HepG2 (cell line): ENCODE measurements around the gene ING5. TPM values are rescaled to one million over a fixed set of nuclear protein-coding genes. Genes with fewer than 3 reads are reported as not detected.
A peak's percentile ranks its signal among the peaks of the same experiment; 100 is the strongest.

Source experiments
- AHR ChIP-seq: IDR thresholded peaks from 2 replicates; pipeline ENCODE4 v1.6.1; 2018; ENCODE audit warnings: missing genetic modification reagents, missing compliant biosample characterization
- DR1 ChIP-seq: sonication (generic); formaldehyde crosslinking; IDR thresholded peaks from 2 replicates; pipeline ENCODE4 v1.8.0; 2021; ENCODE audit warnings: mild to moderate bottlenecking, missing genetic modification reagents, inconsistent platforms
- GABPB1 ChIP-seq: IDR thresholded peaks from 2 replicates; pipeline ENCODE4 v1.6.1; 2016; ENCODE audit warnings: mild to moderate bottlenecking, missing genetic modification reagents, moderate library complexity, missing compliant biosample characterization
- JUND ChIP-seq: sonication (generic); formaldehyde crosslinking; IDR thresholded peaks from 2 replicates; pipeline ENCODE4 v1.8.0; 2022; ENCODE audit warnings: mild to moderate bottlenecking, missing genetic modification reagents
- MYNN ChIP-seq: sonication (generic); formaldehyde crosslinking; IDR thresholded peaks from 2 replicates; pipeline ENCODE4 v1.4.0; 2020; ENCODE audit warnings: mild to moderate bottlenecking, low read depth, missing genetic modification reagents
- PHF8 ChIP-seq: sonication (generic); formaldehyde crosslinking; IDR thresholded peaks from 2 replicates; pipeline ENCODE4 v1.5.0; 2020; ENCODE audit warnings: missing genetic modification reagents
- TMF1 ChIP-seq: sonication (generic); formaldehyde crosslinking; IDR thresholded peaks from 2 replicates; pipeline ENCODE4 v1.8.1; 2022; ENCODE audit warnings: low read depth, missing genetic modification reagents
- ZNF180 ChIP-seq: sonication (generic); formaldehyde crosslinking; IDR thresholded peaks from 2 replicates; pipeline ENCODE4 v1.4.0; 2020; ENCODE audit warnings: low read depth, missing genetic modification reagents, borderline replicate concordance
- ZNF598 ChIP-seq: sonication (generic); formaldehyde crosslinking; IDR thresholded peaks from 2 replicates; pipeline ENCODE4 v1.5.1; 2020; ENCODE audit warnings: mild to moderate bottlenecking, missing genetic modification reagents, borderline replicate concordance
- ZNF790 ChIP-seq: sonication (generic); formaldehyde crosslinking; IDR thresholded peaks from 2 replicates; pipeline ENCODE4 v1.8.0; 2022; ENCODE audit warnings: missing genetic modification reagents, mild to moderate bottlenecking, borderline replicate concordance
- polyA plus RNA-seq, 8 experiments: library from polyadenylated mRNA; depleted of rRNA in 3 of 8; stranded (reverse) in 7 of 8; unstranded in 1 of 8; fragments of >200 nt; fragmentation: Illumina TruSeq in 4 of 8; extraction: Trizol in 4 of 8; gene quantifications; 2 replicates each; pipeline versions ENCODE4 v1.2.1 to v1.2.3, GENCODE V29; 2011 to 2016; ENCODE audit warnings: low read depth in 4 of 8, missing spikeins in 1 of 8, mixed read lengths in 1 of 8; ENCODE audit not compliant: insufficient read depth in 1 of 8
- total RNA-seq, 5 experiments: library from RNA; depleted of rRNA; stranded (reverse); fragments of >200 nt; fragmentation: Illumina TruSeq; extraction: Trizol; gene quantifications; 2 replicates each; pipeline ENCODE4 v1.2.3, GENCODE V29; 2016; ENCODE audit warnings: low read depth in 1 of 5
- TF ChIP-seq, protein P1 (sequence below): sonication (generic); formaldehyde crosslinking; IDR thresholded peaks from 2 replicates; pipeline ENCODE4 v1.4.0; 2020; ENCODE audit warnings: missing genetic modification reagents, borderline replicate concordance
- TF ChIP-seq, protein P2 (sequence below): IDR thresholded peaks from 2 replicates; pipeline ENCODE4 v1.6.1; 2016; ENCODE audit warnings: low read depth, control low read depth
- TF ChIP-seq, protein P3 (sequence below): sonication (generic); formaldehyde crosslinking; IDR thresholded peaks from 2 replicates; pipeline ENCODE4 v1.9.0; 2021; ENCODE audit warnings: missing genetic modification reagents, borderline replicate concordance
- TF ChIP-seq, protein P4 (sequence below): sonication (generic); formaldehyde crosslinking; IDR thresholded peaks from 2 replicates; pipeline ENCODE4 v1.4.0; 2020; ENCODE audit warnings: low read depth, missing genetic modification reagents
- TF ChIP-seq, protein P5 (sequence below): IDR thresholded peaks from 2 replicates; pipeline ENCODE4 v1.6.1; 2016

Gene ING5
- total and polyA plus RNA-seq, 2 of the 13 experiments (the other 11 are each of a cell fraction or from before 2014, with no cell fraction given), result 61.9 to 71.9 TPM

DNA sequence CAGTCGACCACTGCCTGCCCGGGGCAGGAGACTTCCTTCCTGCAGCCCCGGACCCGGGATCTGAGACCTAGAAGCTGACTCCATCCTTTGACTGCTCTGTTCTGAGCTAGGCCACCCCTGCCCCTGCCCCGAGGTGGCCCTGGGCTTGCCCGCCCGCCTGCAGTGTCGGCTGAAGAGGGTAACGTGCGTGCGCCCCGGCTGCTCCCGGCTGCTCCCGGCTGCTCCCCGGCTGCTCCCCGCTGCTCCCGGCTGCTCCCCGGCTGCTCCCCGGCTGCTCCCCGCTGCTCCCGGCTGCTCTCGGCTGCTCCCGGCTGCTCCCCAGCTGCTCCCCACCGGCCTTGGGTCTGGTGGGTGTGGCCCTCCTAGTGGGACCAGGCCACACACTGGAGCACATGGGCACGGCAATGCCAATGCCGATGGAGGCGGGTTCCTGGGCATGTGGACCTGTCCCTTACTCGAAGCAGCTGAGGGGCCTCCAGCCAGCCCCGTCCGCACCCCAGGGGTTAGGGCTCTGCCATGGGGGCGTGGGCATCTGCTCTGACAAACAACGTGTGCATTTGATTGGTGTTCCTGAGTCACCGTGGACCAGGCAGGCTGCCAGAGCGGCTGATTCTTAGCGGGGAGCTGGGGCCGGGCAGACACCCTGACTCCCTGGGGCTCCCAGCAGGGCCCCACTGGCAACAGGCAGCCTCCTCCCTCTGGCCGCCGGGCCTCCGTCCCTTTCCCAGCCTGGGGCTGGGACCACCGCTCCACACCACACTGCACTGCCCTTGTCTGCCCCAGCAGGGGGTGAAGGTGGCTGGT is 72.8 kb downstream of the ING5 start (continued):
- TF ChIP-seq ZNF790 (CRISPR knock-in tag) (0 out of 2 replicates have a peak, but pooled peaks have one; percentile 23), ZNF598 (CRISPR knock-in tag) (0 out of 2 replicates have a peak, but pooled peaks have one; percentile 24), DR1 (peak; percentile 51; the same call in 1 of the 2 replicates), ZNF180 (CRISPR knock-in tag) (no peak), AHR (CRISPR knock-in tag) (peak; percentile 39; the same call in 1 of the 2 replicates), MYNN (CRISPR knock-in tag) (no peak; the same call in 1 of the 2 replicates), PHF8 (CRISPR knock-in tag) (peak; percentile 56; the same call in 1 of the 2 replicates), JUND (no peak), TMF1 (no peak), GABPB1 (peak; percentile 21; the same call in 1 of the 2 replicates)
- TF ChIP-seq, protein P1, sequence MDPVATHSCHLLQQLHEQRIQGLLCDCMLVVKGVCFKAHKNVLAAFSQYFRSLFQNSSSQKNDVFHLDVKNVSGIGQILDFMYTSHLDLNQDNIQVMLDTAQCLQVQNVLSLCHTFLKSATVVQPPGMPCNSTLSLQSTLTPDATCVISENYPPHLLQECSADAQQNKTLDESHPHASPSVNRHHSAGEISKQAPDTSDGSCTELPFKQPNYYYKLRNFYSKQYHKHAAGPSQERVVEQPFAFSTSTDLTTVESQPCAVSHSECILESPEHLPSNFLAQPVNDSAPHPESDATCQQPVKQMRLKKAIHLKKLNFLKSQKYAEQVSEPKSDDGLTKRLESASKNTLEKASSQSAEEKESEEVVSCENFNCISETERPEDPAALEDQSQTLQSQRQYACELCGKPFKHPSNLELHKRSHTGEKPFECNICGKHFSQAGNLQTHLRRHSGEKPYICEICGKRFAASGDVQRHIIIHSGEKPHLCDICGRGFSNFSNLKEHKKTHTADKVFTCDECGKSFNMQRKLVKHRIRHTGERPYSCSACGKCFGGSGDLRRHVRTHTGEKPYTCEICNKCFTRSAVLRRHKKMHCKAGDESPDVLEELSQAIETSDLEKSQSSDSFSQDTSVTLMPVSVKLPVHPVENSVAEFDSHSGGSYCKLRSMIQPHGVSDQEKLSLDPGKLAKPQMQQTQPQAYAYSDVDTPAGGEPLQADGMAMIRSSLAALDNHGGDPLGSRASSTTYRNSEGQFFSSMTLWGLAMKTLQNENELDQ (CRISPR knock-in tag), result 0 out of 2 replicates have a peak, but pooled peaks have one; percentile 22
- TF ChIP-seq, protein P2, sequence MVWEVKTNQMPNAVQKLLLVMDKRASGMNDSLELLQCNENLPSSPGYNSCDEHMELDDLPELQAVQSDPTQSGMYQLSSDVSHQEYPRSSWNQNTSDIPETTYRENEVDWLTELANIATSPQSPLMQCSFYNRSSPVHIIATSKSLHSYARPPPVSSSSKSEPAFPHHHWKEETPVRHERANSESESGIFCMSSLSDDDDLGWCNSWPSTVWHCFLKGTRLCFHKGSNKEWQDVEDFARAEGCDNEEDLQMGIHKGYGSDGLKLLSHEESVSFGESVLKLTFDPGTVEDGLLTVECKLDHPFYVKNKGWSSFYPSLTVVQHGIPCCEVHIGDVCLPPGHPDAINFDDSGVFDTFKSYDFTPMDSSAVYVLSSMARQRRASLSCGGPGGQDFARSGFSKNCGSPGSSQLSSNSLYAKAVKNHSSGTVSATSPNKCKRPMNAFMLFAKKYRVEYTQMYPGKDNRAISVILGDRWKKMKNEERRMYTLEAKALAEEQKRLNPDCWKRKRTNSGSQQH (CRISPR knock-in tag), result no peak
- TF ChIP-seq, protein P3, sequence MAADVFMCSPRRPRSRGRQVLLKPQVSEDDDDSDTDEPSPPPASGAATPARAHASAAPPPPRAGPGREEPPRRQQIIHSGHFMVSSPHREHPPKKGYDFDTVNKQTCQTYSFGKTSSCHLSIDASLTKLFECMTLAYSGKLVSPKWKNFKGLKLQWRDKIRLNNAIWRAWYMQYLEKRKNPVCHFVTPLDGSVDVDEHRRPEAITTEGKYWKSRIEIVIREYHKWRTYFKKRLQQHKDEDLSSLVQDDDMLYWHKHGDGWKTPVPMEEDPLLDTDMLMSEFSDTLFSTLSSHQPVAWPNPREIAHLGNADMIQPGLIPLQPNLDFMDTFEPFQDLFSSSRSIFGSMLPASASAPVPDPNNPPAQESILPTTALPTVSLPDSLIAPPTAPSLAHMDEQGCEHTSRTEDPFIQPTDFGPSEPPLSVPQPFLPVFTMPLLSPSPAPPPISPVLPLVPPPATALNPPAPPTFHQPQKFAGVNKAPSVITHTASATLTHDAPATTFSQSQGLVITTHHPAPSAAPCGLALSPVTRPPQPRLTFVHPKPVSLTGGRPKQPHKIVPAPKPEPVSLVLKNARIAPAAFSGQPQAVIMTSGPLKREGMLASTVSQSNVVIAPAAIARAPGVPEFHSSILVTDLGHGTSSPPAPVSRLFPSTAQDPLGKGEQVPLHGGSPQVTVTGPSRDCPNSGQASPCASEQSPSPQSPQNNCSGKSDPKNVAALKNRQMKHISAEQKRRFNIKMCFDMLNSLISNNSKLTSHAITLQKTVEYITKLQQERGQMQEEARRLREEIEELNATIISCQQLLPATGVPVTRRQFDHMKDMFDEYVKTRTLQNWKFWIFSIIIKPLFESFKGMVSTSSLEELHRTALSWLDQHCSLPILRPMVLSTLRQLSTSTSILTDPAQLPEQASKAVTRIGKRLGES (CRISPR knock-in tag), result peak; percentile 29; the same call in 1 of the 2 replicates
- TF ChIP-seq, protein P4, sequence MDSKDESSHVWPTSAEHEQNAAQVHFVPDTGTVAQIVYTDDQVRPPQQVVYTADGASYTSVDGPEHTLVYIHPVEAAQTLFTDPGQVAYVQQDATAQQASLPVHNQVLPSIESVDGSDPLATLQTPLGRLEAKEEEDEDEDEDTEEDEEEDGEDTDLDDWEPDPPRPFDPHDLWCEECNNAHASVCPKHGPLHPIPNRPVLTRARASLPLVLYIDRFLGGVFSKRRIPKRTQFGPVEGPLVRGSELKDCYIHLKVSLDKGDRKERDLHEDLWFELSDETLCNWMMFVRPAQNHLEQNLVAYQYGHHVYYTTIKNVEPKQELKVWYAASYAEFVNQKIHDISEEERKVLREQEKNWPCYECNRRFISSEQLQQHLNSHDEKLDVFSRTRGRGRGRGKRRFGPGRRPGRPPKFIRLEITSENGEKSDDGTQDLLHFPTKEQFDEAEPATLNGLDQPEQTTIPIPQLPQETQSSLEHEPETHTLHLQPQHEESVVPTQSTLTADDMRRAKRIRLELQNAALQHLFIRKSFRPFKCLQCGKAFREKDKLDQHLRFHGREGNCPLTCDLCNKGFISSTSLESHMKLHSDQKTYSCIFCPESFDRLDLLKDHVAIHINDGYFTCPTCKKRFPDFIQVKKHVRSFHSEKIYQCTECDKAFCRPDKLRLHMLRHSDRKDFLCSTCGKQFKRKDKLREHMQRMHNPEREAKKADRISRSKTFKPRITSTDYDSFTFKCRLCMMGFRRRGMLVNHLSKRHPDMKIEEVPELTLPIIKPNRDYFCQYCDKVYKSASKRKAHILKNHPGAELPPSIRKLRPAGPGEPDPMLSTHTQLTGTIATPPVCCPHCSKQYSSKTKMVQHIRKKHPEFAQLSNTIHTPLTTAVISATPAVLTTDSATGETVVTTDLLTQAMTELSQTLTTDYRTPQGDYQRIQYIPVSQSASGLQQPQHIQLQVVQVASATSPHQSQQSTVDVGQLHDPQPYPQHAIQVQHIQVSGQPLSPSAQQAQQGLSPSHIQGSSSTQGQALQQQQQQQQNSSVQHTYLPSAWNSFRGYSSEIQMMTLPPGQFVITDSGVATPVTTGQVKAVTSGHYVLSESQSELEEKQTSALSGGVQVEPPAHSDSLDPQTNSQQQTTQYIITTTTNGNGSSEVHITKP (CRISPR knock-in tag), result no peak
- TF ChIP-seq, protein P5, sequence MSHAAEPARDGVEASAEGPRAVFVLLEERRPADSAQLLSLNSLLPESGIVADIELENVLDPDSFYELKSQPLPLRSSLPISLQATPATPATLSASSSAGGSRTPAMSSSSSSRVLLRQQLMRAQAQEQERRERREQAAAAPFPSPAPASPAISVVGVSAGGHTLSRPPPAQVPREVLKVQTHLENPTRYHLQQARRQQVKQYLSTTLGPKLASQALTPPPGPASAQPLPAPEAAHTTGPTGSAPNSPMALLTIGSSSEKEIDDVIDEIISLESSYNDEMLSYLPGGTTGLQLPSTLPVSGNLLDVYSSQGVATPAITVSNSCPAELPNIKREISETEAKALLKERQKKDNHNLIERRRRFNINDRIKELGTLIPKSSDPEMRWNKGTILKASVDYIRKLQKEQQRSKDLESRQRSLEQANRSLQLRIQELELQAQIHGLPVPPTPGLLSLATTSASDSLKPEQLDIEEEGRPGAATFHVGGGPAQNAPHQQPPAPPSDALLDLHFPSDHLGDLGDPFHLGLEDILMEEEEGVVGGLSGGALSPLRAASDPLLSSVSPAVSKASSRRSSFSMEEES, result peak; percentile 16; the same call in 1 of the 2 replicates
